Colon (tissue), 2 donors: ENCODE results near the gene GDPD2.

ENCODE experiments used
- FAIRE-seq: peaks from 2 replicates; lab custom pipeline; 2012; peaks lifted over from hg19 to GRCh38; lab: Jason Lieb, UNC
- donor health status: control.
- donor health status: control.

GDPD2 gene

DNA sequence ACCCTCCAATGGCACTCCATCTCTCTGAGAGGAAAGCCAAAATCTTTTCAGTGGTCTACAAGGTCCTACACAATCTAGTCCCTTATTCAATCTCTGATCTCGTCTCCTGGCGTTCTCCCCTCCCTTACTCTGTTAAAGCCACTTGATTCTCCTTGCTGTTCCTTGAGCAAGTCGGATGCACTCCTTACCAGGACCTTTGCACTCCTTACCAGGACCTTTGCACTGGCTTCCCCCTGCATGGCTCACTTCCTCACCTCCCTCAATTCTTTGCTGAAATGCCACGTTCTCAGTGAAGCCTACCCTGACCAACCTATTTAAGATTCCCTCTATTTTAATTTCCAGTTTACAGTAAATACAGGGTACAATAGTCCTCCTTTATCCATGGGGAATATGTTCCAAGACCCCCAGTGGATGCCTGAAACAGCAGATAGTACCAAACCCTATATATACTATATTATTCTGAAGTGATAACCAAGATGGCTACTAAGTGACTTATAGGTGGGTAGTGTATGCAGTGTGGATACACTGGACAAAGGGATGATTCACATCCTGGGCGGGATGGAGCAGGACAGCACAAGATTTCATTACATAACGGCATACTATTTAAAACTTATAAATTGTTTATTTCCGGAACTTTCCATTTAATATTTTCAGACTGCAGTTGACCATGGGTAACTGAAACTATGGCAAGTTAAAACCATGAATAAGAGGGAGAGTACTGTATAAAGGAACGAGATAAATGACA is 15.0 kb downstream of the GDPD2 start:
- no peak for FAIRE-seq

GRCh38 chrX:70439016-70439415 is 15.9 kb downstream of the GDPD2 start:
- no peak for FAIRE-seq

DNA sequence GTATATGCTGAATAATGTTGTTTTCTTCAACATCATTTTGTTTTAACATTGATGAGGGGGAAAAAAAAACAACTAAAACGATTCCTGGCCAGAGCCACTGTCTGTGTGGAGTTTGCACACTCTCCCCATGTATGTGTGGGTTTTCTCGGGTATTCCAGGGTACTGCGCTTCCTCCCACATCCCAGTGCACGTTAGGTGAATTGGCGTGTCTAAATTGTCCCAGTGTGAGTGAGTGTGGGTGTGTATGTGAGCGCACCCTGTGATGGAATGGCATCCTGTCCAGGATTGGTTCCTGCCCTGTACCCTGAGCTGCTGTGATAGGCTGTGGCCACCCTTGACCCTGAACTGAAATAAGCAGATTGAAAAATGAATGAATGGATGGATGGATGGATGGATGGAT is 19.1 kb downstream of the GDPD2 start:
- no peak for FAIRE-seq

DNA sequence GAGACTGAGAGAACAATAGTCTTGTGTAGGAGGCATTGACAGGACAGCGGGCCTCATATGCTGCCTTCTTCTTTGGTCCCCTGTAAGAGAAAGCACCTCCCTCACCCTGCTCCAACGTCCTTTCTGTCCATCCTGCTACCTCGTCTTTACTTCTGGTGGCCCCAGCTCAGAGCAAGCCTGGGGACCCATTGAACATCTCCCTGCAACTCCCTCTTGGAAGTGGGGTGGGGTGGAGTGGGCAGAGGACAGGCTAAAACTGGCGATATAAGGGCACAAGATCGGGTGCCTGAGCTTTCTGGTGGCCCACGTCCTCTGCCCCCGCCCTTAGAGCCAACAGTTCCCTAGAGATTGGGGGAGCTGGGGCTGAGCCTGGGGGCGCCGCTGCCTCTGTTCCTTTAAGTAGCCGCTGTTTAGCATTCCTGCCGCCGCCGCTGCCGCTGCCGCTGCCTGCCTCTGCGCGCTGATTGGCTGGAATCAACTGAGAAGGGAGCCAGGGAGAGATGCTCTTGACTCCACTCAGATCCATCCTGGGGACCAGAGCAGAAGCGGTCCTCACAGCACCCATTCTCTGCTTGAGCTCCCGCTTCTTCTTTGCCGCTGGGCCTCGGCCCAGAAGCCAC is 21.3 kb downstream of the GDPD2 start, which contains the start of gene DLG3:
Gene DLG3, plus strand, starts transcription at position 510 of the 620 bp plus-strand sequence. CDS start 367 bp downstream, outside the sequence.
- no peak for FAIRE-seq

DNA sequence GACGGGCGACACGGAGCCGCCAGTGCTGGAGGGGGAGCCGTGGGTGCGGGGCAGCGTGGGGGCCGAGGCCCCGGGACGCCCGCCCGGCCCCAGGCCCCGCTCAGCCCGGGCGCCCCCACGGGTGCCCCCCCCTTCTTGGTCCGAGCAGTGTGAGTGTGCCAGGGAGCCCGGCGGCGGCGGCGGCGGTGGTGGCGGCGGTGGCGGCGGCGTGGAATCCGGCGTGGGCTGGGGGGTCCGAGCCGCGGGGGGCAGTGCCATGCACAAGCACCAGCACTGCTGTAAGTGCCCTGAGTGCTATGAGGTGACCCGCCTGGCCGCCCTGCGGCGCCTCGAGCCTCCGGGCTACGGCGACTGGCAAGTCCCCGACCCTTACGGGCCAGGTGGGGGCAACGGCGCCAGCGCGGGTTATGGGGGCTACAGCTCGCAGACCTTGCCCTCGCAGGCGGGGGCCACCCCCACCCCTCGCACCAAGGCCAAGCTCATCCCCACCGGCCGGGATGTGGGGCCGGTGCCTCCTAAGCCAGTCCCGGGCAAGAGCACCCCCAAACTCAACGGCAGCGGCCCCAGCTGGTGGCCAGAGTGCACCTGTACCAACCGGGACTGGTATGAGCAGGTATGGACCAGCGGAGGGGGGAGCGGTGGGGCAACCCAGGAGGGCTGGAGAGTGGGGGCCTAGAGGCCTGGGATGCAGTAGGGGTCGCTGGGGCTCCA is 22.0 kb downstream of the GDPD2 start:
- FAIRE-seq: no peak

DNA sequence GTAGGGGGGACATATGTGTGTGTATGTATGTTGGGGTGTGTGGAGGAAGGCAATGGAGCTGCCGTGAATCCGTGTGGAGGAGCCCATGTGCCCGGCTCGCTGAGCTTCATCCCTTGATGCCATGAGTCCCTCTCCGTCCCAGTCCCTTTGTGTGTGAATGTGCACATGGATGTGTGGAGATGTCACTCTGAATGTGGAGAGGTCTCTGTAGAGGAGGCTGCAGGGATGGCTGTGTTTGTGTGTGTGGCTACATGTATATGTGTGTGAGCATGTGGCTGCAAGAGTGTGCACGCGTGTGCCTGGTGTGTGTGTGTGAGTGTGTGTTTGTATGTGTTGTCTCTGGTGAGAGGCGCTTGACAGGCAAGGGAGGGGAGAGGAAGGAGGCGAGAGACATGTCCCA is 22.8 kb downstream of the GDPD2 start:
- no peak for FAIRE-seq

DNA sequence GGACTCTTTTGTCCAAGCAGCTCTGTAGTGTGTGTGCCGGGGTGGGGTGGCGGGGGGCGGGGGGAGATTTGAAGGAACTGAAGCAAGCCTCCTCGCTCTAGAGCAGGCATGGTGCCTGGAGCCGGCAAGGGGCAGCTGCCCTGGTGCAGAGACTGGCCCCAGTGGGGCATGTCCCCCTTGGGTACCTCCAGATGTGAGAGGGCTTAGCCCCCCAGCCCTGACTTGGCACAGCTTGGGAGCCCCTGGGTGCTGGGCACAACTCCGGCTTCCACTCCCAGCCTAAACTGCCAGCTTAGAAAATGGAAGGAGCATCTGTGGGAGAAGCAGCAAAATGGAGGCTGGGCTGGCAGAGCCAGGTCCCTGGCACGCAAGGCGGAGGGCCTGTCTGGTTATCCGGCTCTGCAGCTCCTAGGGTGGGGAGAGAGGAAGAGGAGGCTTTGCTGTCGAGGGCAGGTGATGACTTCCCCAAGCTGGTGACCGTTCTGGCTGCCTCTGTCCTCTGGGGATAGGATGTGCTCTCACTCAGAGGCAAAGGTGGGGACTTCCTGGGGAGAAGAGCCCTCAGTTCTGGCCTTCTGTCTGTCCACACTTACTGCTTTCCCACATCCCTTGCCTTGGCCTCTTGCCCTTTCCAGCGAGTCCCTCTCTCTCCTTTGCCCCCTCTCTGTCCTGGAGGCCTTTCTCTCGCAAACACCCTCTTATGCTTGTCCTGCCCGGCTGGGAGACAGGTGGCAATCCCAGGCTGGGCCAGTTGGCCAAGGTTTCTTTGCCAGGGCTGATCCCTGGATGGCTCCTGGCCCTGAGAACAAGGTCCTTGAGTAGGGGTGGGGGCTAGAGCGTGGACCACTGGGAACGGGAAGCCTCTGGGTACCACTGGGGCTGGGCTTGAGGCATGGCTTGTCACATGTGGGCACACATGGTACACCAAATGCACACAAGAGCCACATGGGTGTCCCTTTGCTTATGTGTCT is 23.6 kb downstream of the GDPD2 start:
- no peak for FAIRE-seq

DNA sequence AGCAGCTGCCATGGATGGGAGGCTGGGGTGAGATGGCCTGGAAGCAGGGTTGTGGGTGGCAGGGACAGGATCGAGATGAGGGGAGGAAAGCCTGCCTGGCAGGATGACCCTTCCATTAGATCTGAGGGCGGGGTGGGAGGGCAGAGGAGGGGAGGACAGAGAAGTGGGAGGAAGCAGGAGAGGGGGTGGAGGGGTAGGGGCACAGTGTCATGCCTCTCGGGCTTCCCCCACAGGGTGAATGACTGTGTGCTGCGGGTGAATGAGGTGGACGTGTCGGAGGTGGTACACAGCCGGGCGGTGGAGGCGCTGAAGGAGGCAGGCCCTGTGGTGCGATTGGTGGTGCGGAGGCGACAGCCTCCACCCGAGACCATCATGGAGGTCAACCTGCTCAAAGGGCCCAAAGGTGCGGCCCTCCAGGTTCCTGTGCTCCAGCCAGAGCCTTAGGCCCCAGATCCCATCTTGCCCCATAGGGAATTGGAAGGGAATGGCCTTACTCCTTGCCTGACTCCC is 26.4 kb downstream of the GDPD2 start:
- no peak for FAIRE-seq

DNA sequence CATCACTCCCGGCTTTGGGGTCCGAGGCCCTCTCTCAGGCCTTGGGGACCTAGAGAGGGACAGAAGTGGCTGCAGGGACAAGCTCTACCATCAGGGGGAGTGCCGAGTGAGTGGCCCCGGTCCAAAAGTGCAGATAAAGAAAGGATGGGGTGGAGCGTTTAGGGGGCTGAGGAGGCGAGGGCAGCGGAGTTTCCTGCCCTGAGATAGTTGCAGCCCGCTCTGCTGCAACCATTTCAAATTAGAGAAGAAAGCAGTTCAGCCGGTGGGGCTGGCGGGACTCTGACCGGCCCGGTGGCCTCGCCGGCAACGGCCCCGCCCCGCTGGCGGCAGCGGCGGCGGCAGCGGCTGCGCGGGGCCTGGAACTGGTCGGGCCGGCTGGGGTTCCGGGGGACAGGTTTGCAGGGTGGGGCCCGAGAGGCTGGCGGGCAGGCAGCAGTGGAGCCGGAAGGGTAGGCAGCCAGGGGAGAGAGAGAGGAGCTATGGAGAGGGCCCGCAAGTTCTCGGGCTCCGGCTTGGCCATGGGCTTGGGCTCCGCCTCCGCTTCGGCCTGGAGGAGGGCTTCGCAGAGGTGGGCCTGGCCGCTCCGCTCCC is 29.1 kb downstream of the GDPD2 start:
- FAIRE-seq: no peak

DNA sequence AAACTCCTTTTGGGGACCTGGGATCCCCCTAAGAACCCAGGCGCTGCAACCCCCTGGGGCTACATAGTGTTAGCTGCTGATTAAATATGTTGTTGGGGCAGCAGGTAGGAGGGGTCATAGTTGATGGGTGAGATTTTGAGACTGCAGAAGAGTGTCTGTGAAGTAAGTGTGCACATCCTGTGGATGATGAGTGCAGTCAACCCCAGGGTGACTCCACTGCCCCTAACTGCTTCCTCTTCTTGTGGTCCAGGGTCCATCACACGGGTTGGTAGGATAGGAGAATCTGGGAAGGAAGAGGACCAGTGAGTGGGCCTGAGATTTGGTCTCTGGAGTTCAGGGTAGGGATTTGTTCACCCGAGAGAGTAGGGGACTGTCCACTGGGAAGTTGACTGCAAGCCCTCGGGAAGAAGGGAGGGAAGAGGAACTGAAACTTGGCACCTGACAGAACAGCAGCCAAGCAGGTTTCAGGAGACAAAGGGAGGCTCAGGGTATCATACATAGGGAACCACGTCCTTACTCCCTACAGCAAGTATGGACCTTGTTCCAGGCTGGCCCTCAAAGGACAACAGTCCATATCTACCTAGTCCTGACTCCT is 30.0 kb downstream of the GDPD2 start:
- no peak for FAIRE-seq

- peak; percentile 55 for FAIRE-seq
These were observed 31.6 kb downstream of the GDPD2 start for GRCh38 chrX:70454441-70455365.

GRCh38 chrX:70455366-70456202 is 32.5 kb downstream of the GDPD2 start:
- FAIRE-seq: no peak

GRCh38 chrX:70456256-70456655 is 33.1 kb downstream of the GDPD2 start:
- FAIRE-seq: no peak

GRCh38 chrX:70461026-70461425 is 37.9 kb downstream of the GDPD2 start:
- no peak for FAIRE-seq

DNA sequence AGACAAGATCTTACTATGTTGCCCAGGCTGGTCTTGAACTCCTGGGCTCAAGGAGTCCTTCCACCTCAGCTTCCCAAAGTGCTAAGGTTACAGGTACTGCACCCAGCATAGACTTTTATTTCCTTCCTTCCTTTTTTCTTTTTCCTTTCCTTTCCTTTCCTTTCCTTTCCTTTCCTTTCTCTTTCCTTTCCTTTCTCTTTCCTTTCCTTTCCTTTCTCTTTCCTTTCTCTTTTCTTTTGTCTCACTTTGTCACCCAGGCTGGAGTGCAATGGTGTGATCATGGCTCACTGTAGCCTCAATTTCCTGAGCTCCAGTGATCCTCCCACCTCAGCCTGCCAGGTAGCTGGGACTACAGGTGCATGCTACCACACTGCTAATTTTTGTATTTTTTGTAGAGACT is 40.9 kb downstream of the GDPD2 start:
- no peak for FAIRE-seq

DNA sequence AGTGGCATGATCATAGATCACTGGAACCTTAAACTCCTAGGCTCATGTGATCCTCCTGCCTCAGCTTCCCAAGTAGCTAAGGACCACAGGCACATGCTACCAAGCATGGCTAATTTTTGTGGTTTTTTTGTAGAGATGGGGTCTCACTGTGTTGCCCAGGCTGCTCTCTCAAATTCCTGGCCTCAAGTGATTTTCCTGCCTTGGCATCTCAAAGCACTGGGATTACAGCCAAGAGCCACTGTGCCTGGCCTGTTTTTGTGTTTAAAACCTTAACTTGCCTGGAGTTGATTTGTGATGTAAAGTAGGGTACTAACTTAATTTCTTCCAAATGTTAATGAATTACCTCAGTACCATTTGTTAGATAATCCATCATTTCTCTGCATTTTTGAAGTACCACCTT is 43.9 kb downstream of the GDPD2 start:
- FAIRE-seq: no peak

DNA sequence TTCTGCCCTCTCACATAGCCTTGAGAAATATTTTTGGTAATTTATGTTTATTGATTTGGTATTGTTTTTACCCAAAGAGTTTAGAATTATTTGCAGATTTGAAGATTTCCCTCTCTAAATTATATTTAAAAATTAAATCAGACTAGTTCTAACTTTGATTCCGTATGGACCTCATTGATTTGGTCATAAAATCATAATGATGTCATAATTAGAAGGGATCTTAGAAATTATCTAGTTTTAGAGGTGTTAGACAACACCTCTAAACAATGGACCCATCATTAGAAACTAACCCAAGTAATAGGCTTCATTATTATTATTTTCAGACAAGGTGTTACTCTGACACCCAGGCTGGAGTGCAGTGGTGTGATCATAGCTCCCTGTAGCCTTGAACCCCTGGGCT is 45.6 kb downstream of the GDPD2 start:
- FAIRE-seq: no peak

DNA sequence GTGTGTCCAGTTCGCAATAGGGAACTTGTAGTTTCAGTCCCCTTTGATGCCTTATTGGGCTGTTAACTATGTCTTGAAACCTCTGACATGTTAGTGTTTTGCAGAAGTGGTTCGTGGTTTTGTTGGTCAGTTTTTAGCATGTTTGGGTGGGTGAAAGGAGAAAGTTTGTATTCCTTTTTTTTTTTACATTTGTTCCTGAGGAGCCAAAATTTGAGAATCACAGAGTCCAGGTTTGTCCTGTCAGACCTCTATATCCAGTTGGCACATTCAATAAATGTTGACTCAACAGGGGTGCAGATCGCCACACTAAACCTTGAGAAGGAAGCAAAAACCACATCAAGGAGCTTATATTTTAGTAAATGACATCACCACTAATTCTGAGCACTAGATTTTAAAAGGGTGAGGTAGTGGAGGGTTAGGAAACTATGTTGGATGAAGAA is 47.8 kb downstream of the GDPD2 start:
- no peak for FAIRE-seq
